Skeletal muscle tissue (tissue), 2 donors: ENCODE data around the gene NPR2. TPM values are rescaled to one million over a fixed set of nuclear protein-coding genes. Genes with fewer than 3 reads are reported as not detected.

ENCODE experiments used
- small RNA-seq: library from RNA; depleted of rRNA; stranded (forward); fragments of <200 nt; gene quantifications from one replicate; pipeline ENCODE3, GENCODE V24; 2014
- total RNA-seq: library from RNA; depleted of rRNA; stranded (reverse); fragments of >200 nt; gene quantifications from one replicate; pipeline ENCODE4 v1.2.3, GENCODE V29; 2014

The NPR2 gene
- total RNA-seq, 1 donor from 2014 or later: 7.3 TPM

Small RNA genes lying within 50 kb of the gene (small RNA-seq; reads per million reads assigned to genes)
- gene HINT2: not detected

Other genes with a start within 250 kb of the NPR2 start
- 8.4 TPM for gene TESK1, start 186.3 kb upstream of the NPR2 start, total RNA-seq
- gene CD72, start 173.2 kb upstream of the NPR2 start, total RNA-seq: 2.1 TPM
- 1.0 TPM for gene SIT1, start 140.7 kb upstream of the NPR2 start, total RNA-seq
- gene RMRP, start 133.6 kb upstream of the NPR2 start, total RNA-seq: 118,473 TPM
- gene CCDC107, start 133.3 kb upstream of the NPR2 start, total RNA-seq: 11.0 TPM
- 0.52 TPM for gene ARHGEF39, start 126.4 kb upstream of the NPR2 start, total RNA-seq
- under 0.01 TPM for gene CA9, start 117.7 kb upstream of the NPR2 start, total RNA-seq
- 4,180 TPM for gene TPM2, start 101.7 kb upstream of the NPR2 start, total RNA-seq
- 90.8 TPM for gene TLN1, start 59.4 kb upstream of the NPR2 start, total RNA-seq
- 20.9 TPM for gene CREB3, start 58.9 kb upstream of the NPR2 start, total RNA-seq
- gene GBA2, start 42.4 kb upstream of the NPR2 start, total RNA-seq: 31.3 TPM
- gene RGP1, start 42.3 kb upstream of the NPR2 start, total RNA-seq: 7.8 TPM
- not detected for gene MSMP, start 37.3 kb upstream of the NPR2 start, total RNA-seq
- gene SPAG8, start 20.7 kb downstream of the NPR2 start, total RNA-seq: 0.52 TPM
- gene HINT2, start 23.5 kb downstream of the NPR2 start, total RNA-seq: 25.1 TPM
- gene FAM221B, start 37.1 kb downstream of the NPR2 start, total RNA-seq: not detected
- gene TMEM8B, start 37.6 kb downstream of the NPR2 start, total RNA-seq: 2.6 TPM
- not detected for gene OR13J1, start 78.8 kb downstream of the NPR2 start, total RNA-seq
- 2.1 TPM for gene HRCT1, start 114.6 kb downstream of the NPR2 start, total RNA-seq
- gene SPAAR, start 117.9 kb downstream of the NPR2 start, total RNA-seq: 1.0 TPM
- gene OR2S2, start 166.6 kb downstream of the NPR2 start, total RNA-seq: not detected
- gene RECK, start 245.3 kb downstream of the NPR2 start, total RNA-seq: 14.6 TPM